Germinal center (tissue), 1 donor: Measurements from ENCODE around the gene KCNIP2.

Source experiments
- DNase-seq: peaks from one replicate; pipeline ENCODE4 v3.0.0; 2012; ENCODE audit warnings: mixed read lengths, low spot score

Gene KCNIP2

GRCh38 chr10:101782811-101783735 lies 60.5 kb downstream of the KCNIP2 start, which contains the start of gene NPM3:
Gene NPM3 (minus strand): TSS chr10:101783446. CDS start chr10:101783390, 56 bp downstream.
- DNase-seq: peak; percentile 86

- DNase-seq: no peak
These were observed 61.4 kb downstream of the KCNIP2 start for GRCh38 chr10:101781984-101782810.

DNA sequence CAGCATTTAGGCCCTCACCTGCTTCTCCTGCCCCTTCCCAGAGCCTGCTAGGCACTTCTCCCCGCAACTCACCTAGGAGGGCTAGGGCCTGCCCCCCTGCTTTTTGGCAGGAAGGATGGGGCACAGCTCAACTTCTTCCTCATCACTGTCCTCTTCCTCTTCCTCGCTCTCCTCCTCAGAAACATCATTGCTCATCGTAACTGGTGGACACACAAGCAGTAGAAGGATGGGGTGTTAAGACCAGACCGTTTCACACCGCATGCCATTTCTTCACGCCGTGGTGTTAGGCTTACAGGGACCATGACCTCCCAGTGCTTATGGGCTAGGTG lies 62.0 kb downstream of the KCNIP2 start:
- DNase-seq: no peak

DNA sequence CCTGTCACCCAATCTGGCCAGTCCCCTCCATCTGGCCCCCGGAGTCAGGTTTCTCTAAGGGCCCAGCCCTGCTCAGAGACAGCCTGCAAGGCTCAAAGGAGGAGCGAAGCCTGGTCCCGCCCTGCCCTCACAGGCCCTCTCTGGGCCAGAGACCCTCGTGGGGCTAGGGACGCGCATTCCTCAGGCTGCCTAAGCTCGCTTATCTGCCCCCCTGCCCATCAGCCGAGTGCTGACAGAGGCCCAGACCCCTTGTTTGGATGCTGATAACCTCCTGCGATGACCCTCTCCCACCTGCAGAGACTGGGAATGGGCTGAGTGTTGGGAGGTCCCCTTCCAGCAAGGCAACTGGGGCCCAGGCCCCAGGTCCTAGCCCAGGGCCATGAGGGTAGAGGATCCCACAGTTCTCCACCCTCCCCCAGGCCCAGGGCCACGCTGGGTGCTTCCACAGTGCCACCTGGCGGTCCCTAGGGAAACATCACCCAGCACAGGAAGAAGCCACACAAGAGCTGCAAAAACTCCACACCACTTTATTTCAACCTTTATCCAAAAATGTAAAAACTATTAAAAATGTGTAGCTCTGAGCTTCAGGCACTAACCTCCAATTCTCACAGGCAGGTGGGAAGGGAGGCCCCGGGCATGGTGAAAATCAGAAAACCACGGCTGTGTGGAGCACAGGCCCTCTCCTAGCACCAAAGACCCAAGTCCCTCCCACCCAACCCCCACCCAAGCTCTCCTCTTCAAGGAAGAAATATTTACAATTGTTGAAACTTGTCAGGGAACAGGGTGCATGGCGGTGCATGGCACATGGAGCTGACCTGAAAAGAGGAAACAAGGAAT lies 62.6 kb downstream of the KCNIP2 start:
- DNase-seq: peak; percentile 87

DNA sequence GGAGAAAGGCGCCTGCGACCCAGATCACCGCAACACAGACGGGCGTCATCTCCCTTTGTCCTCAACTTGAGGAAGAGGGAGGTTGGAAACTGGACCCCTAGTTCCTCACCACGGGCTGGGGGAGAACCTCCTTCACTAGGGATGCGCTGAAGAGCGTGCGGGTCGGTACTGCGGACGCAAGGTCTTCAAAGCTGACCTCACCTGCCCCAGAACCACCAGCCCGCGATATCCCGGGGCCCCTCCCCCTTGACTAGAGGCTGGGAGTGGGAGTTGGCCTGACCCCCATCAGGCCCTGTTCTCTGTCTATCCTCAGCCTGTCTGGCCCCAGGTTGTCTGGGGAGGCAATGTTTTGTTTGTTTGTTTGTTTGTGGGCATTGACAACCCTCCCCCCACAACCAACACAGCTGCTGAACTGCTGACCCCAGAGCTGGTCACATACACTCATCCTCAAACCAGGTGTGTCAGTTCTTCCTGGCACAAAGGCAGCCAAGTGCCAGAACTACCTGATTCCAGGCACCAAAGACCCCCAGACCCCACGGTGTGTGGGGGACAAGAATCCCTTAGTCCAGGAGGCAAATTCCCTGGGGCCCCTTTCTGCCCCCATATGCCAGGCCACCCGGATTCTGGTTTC lies 63.3 kb downstream of the KCNIP2 start:
- DNase-seq: peak; percentile 17

GRCh38 chr10:101779544-101780186 lies 63.9 kb downstream of the KCNIP2 start:
- peak; percentile 85 for DNase-seq

DNA sequence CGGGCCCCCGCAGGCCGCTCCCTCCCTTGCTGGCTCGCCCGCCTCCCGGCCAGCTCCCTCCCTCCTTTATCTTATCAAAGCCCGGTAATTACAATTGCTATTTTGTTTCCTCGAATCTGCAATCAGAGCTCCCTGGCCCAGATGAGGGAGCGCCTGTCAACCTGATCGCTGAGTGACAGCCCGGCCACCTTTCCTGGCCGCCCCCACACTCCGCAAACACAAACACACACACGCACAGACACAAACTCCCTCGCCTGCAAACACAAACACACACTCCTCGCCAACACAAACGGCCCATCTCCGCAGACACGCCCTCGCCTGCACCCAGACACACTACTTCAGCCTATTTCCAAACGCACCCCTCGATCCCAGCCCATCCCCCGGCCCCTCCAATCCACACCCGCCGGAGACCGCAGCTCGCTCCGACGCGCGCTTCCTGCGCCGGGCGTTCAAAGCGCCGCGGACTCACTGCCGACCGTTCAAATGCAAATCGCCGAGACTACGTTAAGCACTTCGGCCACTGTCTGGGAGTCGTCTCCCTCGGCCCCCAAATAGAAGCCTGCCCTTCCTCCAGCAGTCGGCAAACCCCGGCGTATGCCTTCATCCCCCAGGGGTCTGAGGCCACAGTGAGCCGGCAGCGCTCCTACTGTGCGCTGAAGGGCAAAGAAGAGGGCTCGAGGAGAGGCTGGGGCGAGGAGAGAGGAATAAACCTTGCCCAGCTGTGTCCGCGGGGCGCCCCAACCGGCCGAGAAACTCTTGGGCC lies 64.6 kb downstream of the KCNIP2 start:
- peak; percentile 72 for DNase-seq

- no peak for DNase-seq
These were observed 65.3 kb downstream of the KCNIP2 start for GRCh38 chr10:101778151-101778780.

DNA sequence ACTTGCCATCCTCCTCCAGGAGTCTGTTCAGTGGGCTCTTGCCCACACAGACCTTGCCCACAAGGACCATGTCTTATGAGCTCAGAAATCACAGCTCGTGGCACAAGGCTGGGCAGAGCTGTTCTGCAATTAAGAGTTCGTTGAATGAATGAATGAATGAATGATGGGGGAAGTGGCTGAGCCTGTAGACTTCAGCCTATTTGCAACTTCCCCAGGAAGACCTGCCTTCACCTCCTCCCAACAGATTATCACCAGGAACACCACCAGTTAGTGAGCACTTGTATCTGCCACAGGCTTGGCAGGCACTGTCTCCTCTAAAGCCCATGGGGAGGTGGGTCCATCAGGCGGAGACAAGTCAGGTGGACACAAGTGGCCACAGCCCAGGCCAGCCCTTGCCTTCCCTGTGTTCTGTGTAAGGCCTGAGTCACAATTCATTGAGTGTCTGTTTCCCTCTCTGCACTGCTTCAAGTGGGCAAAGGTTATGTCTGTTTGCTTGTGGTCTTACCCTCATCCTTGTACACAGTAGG lies 65.9 kb downstream of the KCNIP2 start:
- DNase-seq: no peak

- no peak for DNase-seq
These were observed 67.3 kb downstream of the KCNIP2 start for GRCh38 chr10:101776161-101776817.
